Daoy (cell line): ENCODE measurements around the gene RGCC. TPM values are rescaled to one million over a fixed set of nuclear protein-coding genes. Genes with fewer than 3 reads are reported as not detected.
"Not testable (repeated sequence)": the region's sequence is repeated elsewhere in the genome, so short reads cannot be mapped to it uniquely, and the experiment has no call there.

Experiments
- DNase-seq: peaks from one replicate; pipeline ENCODE4 v3.0.0-alpha.2; 2015; ENCODE audit warnings: low read depth
- total RNA-seq: library from RNA; depleted of rRNA; stranded (reverse); fragments of >200 nt; shearing (Covaris generic); gene quantifications from 2 replicates; pipeline ENCODE4 v1.2.3, GENCODE V29; 2014; rRNA removed

Gene RGCC
- 7.8 and 10.6 TPM in 2 replicates for total RNA-seq

GRCh38 chr13:41456768-41457588 lies at the start of gene RGCC:
RGCC (plus strand) TSS chr13:41457550; CDS start chr13:41457708, 158 bp downstream.
- peak; percentile 65 for DNase-seq

- DNase-seq: no peak
These were observed 49.2 kb upstream of the RGCC start for GRCh38 chr13:41408121-41408520.

GRCh38 chr13:41408746-41409145 lies 48.6 kb upstream of the RGCC start:
- DNase-seq: no peak

GRCh38 chr13:41409611-41410010 lies 47.7 kb upstream of the RGCC start:
- DNase-seq: no peak

- no peak for DNase-seq
These were observed 46.3 kb upstream of the RGCC start for GRCh38 chr13:41411060-41411459.

GRCh38 chr13:41411522-41411921 lies 45.8 kb upstream of the RGCC start:
- peak; percentile 17 for DNase-seq

GRCh38 chr13:41413872-41414271 lies 43.5 kb upstream of the RGCC start:
- no peak for DNase-seq

- no peak for DNase-seq
These were observed 41.1 kb upstream of the RGCC start for GRCh38 chr13:41416276-41416675.

- DNase-seq: no peak
These were observed 39.3 kb upstream of the RGCC start for GRCh38 chr13:41418027-41418426.

- DNase-seq: no peak
These were observed 38.6 kb upstream of the RGCC start for GRCh38 chr13:41418731-41419130.

- no peak for DNase-seq
These were observed 38.1 kb upstream of the RGCC start for GRCh38 chr13:41419206-41419605.

GRCh38 chr13:41420146-41420545 lies 37.2 kb upstream of the RGCC start:
- DNase-seq: no peak

GRCh38 chr13:41421330-41421729 lies 36.0 kb upstream of the RGCC start:
- not testable (repeated sequence) for DNase-seq

- DNase-seq: not testable (repeated sequence)
These were observed 35.4 kb upstream of the RGCC start for GRCh38 chr13:41421983-41422382.

GRCh38 chr13:41423259-41423658 lies 34.1 kb upstream of the RGCC start:
- DNase-seq: not testable (repeated sequence)

GRCh38 chr13:41424675-41425074 lies 32.7 kb upstream of the RGCC start:
- DNase-seq: not testable (repeated sequence)

- no peak for DNase-seq
These were observed 31.3 kb upstream of the RGCC start for GRCh38 chr13:41426047-41426446.

GRCh38 chr13:41427666-41428065 lies 29.7 kb upstream of the RGCC start:
- no peak for DNase-seq

GRCh38 chr13:41428155-41428554 lies 29.2 kb upstream of the RGCC start:
- no peak for DNase-seq

GRCh38 chr13:41434030-41434429 lies 23.3 kb upstream of the RGCC start:
- DNase-seq: not testable (repeated sequence)

- no peak for DNase-seq
These were observed 22.4 kb upstream of the RGCC start for GRCh38 chr13:41434831-41435520.

GRCh38 chr13:41443969-41444368 lies 13.4 kb upstream of the RGCC start:
- no peak for DNase-seq

GRCh38 chr13:41452462-41452861 lies 4.9 kb upstream of the RGCC start:
- no peak for DNase-seq
